Upper lobe of left lung (tissue), 6 donors: ENCODE measurements around the gene EGFL7. TPM values are rescaled to one million over a fixed set of nuclear protein-coding genes. Genes with fewer than 3 reads are reported as not detected.

Source experiments
- ATAC-seq, 2 donors: fragments of 200-7000 bp; cut with Tn5 transposase; one replicate each; pipeline ENCODE4 v1.9.1; 2022; ENCODE audit warnings: mild to moderate bottlenecking in 2 of 2, moderate library complexity in 2 of 2; ENCODE audit not compliant: low FRiP score in 2 of 2
- DNase-seq, 2 donors: peaks; one replicate each; pipeline ENCODE4 v3.0.0-alpha.2; 2019 to 2020
- H3K27ac ChIP-seq, 4 donors: fragments of 200-600 bp; sonication (generic); one replicate each; pipeline ENCODE4 v1.5.1; 2016 to 2019
- H3K27me3 ChIP-seq, 4 donors: fragments of 200-600 bp; sonication (generic); one replicate each; pipeline ENCODE4 v1.5.1; 2017 to 2019
- H3K36me3 ChIP-seq, 4 donors: fragments of 200-600 bp; sonication (generic); one replicate each; pipeline ENCODE4 v1.5.1; 2016 to 2019
- H3K4me1 ChIP-seq, 4 donors: fragments of 200-600 bp; sonication (generic); one replicate each; pipeline ENCODE4 v1.5.1; 2018 to 2019
- H3K4me3 ChIP-seq, 4 donors: fragments of 200-600 bp; sonication (generic); one replicate each; pipeline ENCODE4 v1.5.1; 2017 to 2019; ENCODE audit warnings: mild to moderate bottlenecking in 2 of 4, moderate library complexity in 1 of 4
- H3K9me3 ChIP-seq, 4 donors: fragments of 200-600 bp; sonication (generic); one replicate each; pipeline ENCODE4 v1.5.1; 2018 to 2019
- EP300 ChIP-seq, 4 donors: sonication (generic); formaldehyde crosslinking; IDR thresholded peaks; one replicate each; pipeline ENCODE4 v1.5.1; 2017; ENCODE audit warnings: antibody characterized with exemption in 4 of 4, control low read depth in 2 of 4
- POLR2A ChIP-seq, 4 donors: fragments of 450-650 bp; IDR thresholded peaks; one replicate each; pipeline ENCODE4 v1.5.1; 2016 to 2017; ENCODE audit warnings: antibody characterized with exemption in 4 of 4, mild to moderate bottlenecking in 2 of 4
- POLR2AphosphoS5 ChIP-seq, 2 donors: sonication (generic); formaldehyde crosslinking; IDR thresholded peaks; one replicate each; pipeline ENCODE4 v1.5.1; 2017; ENCODE audit warnings: antibody characterized with exemption in 2 of 2
- WGBS, 2 donors: methylation state at CpG; one replicate each; pipeline ENCODE4 v1.1.5; 2017 to 2018; 5-methylcytosine and 5-hydroxymethylcytosine counted together
- total RNA-seq, 6 donors: library from RNA; depleted of rRNA in 4 of 6; stranded (reverse); fragments of >200 nt in 4 of 6; gene quantifications; one replicate each; pipeline versions ENCODE4 v1.1.0 to v1.2.1, GENCODE V29; 2016 to 2021
- TF ChIP-seq, protein P1 (sequence below), 6 experiments: fragments of 450-650 bp in 4 of 6; fragments of 200-600 bp in 2 of 6; sonication (generic) in 2 of 6; IDR thresholded peaks; one replicate each; pipeline ENCODE4 v1.5.1; 2016 to 2019; ENCODE audit warnings: antibody characterized with exemption in 6 of 6
- donor health status: DM: no; HTN: no; CAD: no; lungs with moderate emphysema.
- donor health status: DM: no; HTN: yes; CAD: no; lungs with severe emphysema.

The EGFL7 gene
- total RNA-seq, 6 donors from 2014 or later = 77.9 to 321 (median 165) TPM

DNA sequence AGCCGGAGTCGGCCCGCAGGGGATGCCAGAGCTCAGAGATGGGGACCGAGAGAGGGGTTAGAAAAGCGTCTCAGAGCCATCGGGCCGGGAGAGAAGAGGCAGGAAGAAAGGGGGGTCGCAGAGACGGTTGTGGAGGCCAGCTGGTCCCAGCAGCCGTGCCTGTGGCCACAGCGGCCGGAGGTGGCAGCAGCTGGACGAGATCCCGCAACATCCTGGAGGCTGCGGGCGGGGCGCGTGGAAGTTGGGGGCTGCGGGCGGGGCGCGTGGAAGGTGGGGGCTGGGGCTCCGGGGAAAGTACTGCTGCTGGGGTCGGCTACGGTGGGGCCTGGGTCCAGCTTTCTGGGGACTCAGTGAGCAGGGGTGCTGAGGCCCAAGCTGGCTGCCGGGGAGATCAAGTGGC, 34.4 kb upstream of the EGFL7 start:
- Histone ChIP-seq H3K4me1 (peaks cover 49 to 70% (median 53%) of the 10 kb centered on the region in 4 donors), H3K27ac (no peak overlapping the region), H3K36me3 (no peaks in the 10 kb centered on the region), H3K27me3 (no peaks in the 10 kb centered on the region), H3K9me3 (no peaks in the 10 kb centered on the region), H3K4me3 (no peak overlapping the region)
- TF ChIP-seq POLR2A (IDR thresholded peaks at IDR 0.05) (no peak), EP300 (IDR thresholded peaks at IDR 0.05) (no peak), POLR2AphosphoS5 (IDR thresholded peaks at IDR 0.05) (no peak)
- TF ChIP-seq, protein P1, sequence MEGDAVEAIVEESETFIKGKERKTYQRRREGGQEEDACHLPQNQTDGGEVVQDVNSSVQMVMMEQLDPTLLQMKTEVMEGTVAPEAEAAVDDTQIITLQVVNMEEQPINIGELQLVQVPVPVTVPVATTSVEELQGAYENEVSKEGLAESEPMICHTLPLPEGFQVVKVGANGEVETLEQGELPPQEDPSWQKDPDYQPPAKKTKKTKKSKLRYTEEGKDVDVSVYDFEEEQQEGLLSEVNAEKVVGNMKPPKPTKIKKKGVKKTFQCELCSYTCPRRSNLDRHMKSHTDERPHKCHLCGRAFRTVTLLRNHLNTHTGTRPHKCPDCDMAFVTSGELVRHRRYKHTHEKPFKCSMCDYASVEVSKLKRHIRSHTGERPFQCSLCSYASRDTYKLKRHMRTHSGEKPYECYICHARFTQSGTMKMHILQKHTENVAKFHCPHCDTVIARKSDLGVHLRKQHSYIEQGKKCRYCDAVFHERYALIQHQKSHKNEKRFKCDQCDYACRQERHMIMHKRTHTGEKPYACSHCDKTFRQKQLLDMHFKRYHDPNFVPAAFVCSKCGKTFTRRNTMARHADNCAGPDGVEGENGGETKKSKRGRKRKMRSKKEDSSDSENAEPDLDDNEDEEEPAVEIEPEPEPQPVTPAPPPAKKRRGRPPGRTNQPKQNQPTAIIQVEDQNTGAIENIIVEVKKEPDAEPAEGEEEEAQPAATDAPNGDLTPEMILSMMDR (IDR thresholded peaks at IDR 0.05) = no peak
- 30 to 60% methylated on average over 21 to 23 of the region's 26 CpGs for WGBS, 2 donors
- ATAC-seq (no peak), DNase-seq (peak in 1 of 2 donors; percentile 67)

DNA sequence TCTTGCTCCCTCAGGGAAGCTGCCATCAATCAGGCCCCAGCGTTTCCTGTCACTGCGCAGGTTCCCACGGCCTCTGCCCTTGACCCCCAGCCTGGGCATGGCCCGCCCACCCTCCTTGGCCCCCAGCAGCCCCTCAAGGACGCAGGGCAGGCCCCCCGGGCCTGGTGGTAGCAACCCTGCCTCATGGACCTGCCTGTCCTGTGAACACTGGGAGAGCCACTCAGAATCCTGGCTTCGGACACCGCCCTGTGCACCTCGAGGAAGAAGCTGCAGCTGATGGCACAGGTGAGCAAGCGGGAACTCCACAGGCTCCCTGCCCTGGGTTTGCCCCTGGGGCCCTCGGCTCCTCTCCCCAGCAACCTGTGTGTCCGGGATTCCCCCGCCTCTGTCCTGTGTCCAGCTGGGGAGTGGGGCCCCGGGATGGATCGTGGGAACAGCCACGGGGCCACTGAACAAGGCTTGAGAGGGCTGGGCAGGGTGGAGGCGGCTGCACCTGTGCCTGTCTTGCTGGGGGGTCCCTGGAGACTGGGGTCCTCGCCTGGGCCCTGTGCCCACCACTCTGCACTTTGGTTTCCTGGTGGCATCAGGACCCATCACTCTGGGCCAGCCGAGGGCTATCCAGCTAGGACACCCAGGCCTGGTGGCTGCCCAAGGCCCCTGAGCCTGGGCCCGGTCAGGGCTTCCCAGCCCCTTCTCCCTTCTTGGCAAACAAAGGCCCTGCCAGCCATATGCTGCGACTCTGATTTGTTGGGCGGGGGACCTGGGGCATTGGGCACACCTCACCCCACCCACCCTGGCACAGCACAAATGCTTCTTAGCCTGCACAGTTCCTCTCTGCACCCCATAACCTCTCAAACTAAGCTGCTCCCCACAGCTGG, 33.5 kb upstream of the EGFL7 start:
- H3K36me3 ChIP-seq = no peaks in the 10 kb centered on the region
- ATAC-seq (no peak), DNase-seq (peak in 1 of 2 donors; percentile 73)
- no peaks in the 10 kb centered on the region for H3K27me3 ChIP-seq
- WGBS, 2 donors = 48 to 83% methylated on average over 4 to 21 of the region's 22 CpGs
- no peaks in the 10 kb centered on the region for H3K9me3 ChIP-seq
- TF ChIP-seq EP300 (IDR thresholded peaks at IDR 0.05) = no peak
- no peak for TF ChIP-seq POLR2AphosphoS5 (IDR thresholded peaks at IDR 0.05)
- TF ChIP-seq POLR2A (IDR thresholded peaks at IDR 0.05) = no peak
- TF ChIP-seq, protein P1 (IDR thresholded peaks at IDR 0.05) = no peak
- no peak overlapping the region for H3K4me3 ChIP-seq
- peaks cover 42 to 60% (median 52%) of the 10 kb centered on the region in 4 donors for H3K4me1 ChIP-seq
- H3K27ac ChIP-seq = no peak overlapping the region

DNA sequence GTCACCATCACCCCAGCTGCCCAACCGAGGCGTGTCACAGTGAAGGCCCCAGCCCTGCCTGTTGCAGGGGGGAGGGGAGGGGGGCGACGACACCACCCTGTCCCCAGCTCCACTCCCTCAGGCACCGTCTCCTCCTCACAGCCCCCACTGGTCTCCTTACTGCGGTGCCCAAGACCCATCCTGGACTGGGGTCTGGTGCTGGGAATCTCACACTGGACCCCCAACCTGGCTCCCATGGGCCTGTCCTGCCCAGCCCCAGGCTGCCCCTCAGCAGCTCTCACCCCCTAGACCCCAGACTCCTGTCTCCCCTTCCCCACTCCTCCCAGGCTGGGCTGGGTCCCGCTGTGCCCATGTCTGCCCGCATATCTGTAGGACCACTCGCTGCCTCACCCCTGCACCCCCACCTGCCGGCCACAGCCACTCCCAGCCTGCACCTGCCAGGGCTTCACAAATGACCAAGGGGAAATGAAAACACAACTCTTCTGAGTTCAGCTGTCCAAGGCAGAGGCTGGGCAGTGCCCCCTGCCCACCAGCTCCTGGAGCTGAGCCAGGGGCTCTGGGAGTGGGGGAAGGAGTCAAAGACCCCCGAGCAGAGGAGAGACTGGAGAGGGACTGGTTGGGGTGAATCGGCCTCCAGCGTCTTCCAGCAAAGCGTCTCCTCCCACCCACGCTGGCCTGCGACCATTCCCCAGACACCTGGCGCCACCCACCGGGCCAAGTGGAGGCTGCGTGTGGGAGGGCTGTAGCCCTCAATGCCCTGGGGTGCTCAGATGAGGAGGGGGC, 32.6 kb upstream of the EGFL7 start:
- no peaks in the 10 kb centered on the region for H3K36me3 ChIP-seq
- H3K9me3 ChIP-seq = no peaks in the 10 kb centered on the region
- H3K4me3 ChIP-seq = no peak overlapping the region
- TF ChIP-seq POLR2AphosphoS5 (IDR thresholded peaks at IDR 0.05) (no peak), EP300 (IDR thresholded peaks at IDR 0.05) (no peak)
- TF ChIP-seq, protein P1 (IDR thresholded peaks at IDR 0.05) = peak; percentile 48 to 78 (median 62)
- 31 to 35% methylated on average over 10 to 17 of the region's 19 CpGs for WGBS, 2 donors
- DNase-seq = peak; percentile 74 to 88
- ATAC-seq = peak; percentile 54 to 68
- peaks cover 34 to 52% (median 45%) of the 10 kb centered on the region in 4 donors for H3K4me1 ChIP-seq
- no peak overlapping the region for H3K27ac ChIP-seq
- no peaks in the 10 kb centered on the region for H3K27me3 ChIP-seq

- Histone ChIP-seq H3K27me3 (no peaks in the 10 kb centered on the region), H3K4me1 (peaks cover 29 to 46% (median 39%) of the 10 kb centered on the region in 4 donors), H3K9me3 (no peaks in the 10 kb centered on the region), H3K4me3 (no peak overlapping the region), H3K36me3 (no peaks in the 10 kb centered on the region), H3K27ac (no peak overlapping the region)
- TF ChIP-seq, protein P1 (IDR thresholded peaks at IDR 0.05) = peak in 1 of 6 experiments; percentile 2
- TF ChIP-seq EP300 (IDR thresholded peaks at IDR 0.05) = no peak
- DNase-seq = no peak
- no peak for ATAC-seq
- WGBS, 2 donors = 73 to 79% methylated on average over 12 of the region's 12 CpGs
Measured at GRCh38 chr9:136630662-136630992, 32.1 kb upstream of the EGFL7 start.
